ENCODE measurements around the gene LRRC56. TPM values are rescaled to one million over a fixed set of nuclear protein-coding genes. Genes with fewer than 3 reads are reported as not detected.

LRRC56 gene
- total and polyA plus RNA-seq, 2 experiments from 2014 or later, result 0.73 to 0.87 TPM

GRCh38 chr11:501001-501682, 36.2 kb upstream of the LRRC56 start (continued):
- no peak for TF ChIP-seq ETS1 (IDR thresholded peaks at IDR 0.05)

GRCh38 chr11:501683-502287, 35.5 kb upstream of the LRRC56 start:
- H3K4me1 ChIP-seq (ENCODE audit: insufficient read depth), result peaks cover 9% of the 10 kb centered on the region; the same call in 1 of the 2 replicates
- peaks cover 25% of the 10 kb centered on the region for H3K27me3 Mint-ChIP-seq (ENCODE audit: insufficient read depth, low read depth, poor library complexity)
- H3F3A ChIP-seq (replicated peaks; ENCODE audit: low read depth), result peaks cover 21% of the 10 kb centered on the region
- H3K79me2 ChIP-seq (replicated peaks; ENCODE audit: insufficient read depth), result peaks cover 11% of the 10 kb centered on the region
- H3K36me3 ChIP-seq (ENCODE audit: insufficient read depth), result no peaks in the 10 kb centered on the region
- peaks cover 13% of the 10 kb centered on the region for H3K4me1 Mint-ChIP-seq
- H3K27ac ChIP-seq (ENCODE audit: low read depth), result no peak overlapping the region
- peaks cover 7% of the 10 kb centered on the region; the same call in 1 of the 2 replicates for H4K20me1 ChIP-seq (replicated peaks; ENCODE audit: insufficient read depth)
- H3K36me3 Mint-ChIP-seq (ENCODE audit: low read depth), result peaks cover 31% of the 10 kb centered on the region
- peaks cover 11% of the 10 kb centered on the region; the same call in 1 of the 2 replicates for H3K27me3 ChIP-seq (ENCODE audit: insufficient read depth)
- no peak overlapping the region for H3K4me2 ChIP-seq
- H3K4me3 ChIP-seq, result no peak overlapping the region
- no peak overlapping the region for H3K27ac Mint-ChIP-seq
- ATAC-seq, result no peak
- H3K9me3 Mint-ChIP-seq, result peaks cover 12% of the 10 kb centered on the region
- no peaks in the 10 kb centered on the region for H3K9me2 ChIP-seq (ENCODE audit: insufficient read depth)
- no peak for DNase-seq (ENCODE audit: low spot score)
- H2AFZ ChIP-seq, result no peak overlapping the region
- no peak overlapping the region for H3K4me3 Mint-ChIP-seq
- TF ChIP-seq EZH2 (IDR thresholded peaks at IDR 0.05; ENCODE audit: low read depth, unreplicated experiment) (no peak), ZNF462 (CRISPR knock-in tag; IDR thresholded peaks at IDR 0.05) (no peak), STAT1 (IDR thresholded peaks at IDR 0.05; ENCODE audit: unreplicated experiment) (no peak), ETS1 (IDR thresholded peaks at IDR 0.05) (no peak), CREB1 (CRISPR knock-in tag; IDR thresholded peaks at IDR 0.05; ENCODE audit: low read depth) (no peak), CTCF (conservative IDR thresholded peaks at IDR 0.05; ENCODE audit: low read depth in 2 of 2) (no peak), ZNF114 (CRISPR knock-in tag; IDR thresholded peaks at IDR 0.05) (no peak), ZNF331 (CRISPR knock-in tag; IDR thresholded peaks at IDR 0.05; ENCODE audit: low read depth) (no peak), NANOG (IDR thresholded peaks at IDR 0.05; ENCODE audit: borderline replicate concordance) (no peak)

Measured in GM23338 (cell line).